Measurements from ENCODE around the gene CSF2RB.

The CSF2RB gene

DNA sequence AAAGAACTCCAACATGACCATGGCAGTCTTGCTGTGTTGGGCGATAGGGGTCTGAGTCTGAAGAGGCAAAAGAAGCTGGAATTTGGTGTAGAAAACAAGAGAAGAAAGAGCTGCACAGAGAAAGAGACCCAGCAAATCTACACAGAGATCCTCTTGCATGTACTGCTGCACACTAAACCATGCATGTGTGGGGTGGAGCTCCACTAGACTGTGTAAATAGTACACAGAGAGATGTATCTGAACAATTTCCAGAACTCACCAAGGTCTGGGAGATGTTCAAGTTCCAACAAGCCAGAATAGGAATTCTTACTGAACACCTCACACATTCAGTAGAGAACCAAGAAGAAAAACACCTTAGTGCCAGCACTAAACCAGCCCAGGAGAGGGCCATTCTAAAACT lies 42.3 kb downstream of the CSF2RB start:
- peaks cover 3% of the 10 kb centered on the region; the same call in 1 of the 2 replicates for H3K9me3 ChIP-seq (ENCODE audit: control insufficient read depth, insufficient read depth, low read length)
- H3K9ac ChIP-seq (ENCODE audit: low read depth, low read length): no peak overlapping the region
- H3K27ac ChIP-seq (ENCODE audit: low read depth, low read length): no peak overlapping the region
- H3K4me1 ChIP-seq (ENCODE audit: control insufficient read depth, insufficient read depth, low read length): no peaks in the 10 kb centered on the region
- no peaks in the 10 kb centered on the region; the same call in 1 of the 2 replicates for H3K27me3 ChIP-seq (ENCODE audit: control insufficient read depth, insufficient read depth, low read length)
- H3K4me3 ChIP-seq (ENCODE audit: low read depth, low read length): no peak overlapping the region
- no peaks in the 10 kb centered on the region for H3K36me3 ChIP-seq (ENCODE audit: control insufficient read depth, insufficient read depth, low read length)

DNA sequence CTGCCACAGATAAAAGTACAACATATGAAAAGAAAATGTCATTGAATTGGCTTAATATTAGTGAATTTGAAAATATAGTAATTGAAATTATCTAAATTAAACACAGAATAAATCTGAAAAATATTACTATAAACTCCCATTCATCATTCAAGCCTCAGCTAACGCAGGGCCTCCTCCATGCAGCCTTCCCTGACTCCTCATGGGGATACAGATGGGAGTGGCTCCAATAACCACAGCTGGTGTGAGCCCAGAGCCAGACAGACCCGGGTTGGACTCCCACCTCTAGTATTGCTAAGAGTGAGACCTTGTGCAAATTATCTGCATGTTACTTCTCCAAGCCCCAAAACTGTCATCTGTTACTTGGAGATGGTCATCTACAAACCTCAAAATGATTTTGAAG lies 44.9 kb downstream of the CSF2RB start:
- H3K27me3 ChIP-seq (ENCODE audit: control insufficient read depth, insufficient read depth, low read length): no peaks in the 10 kb centered on the region; the same call in 1 of the 2 replicates
- H3K27ac ChIP-seq (ENCODE audit: low read depth, low read length): no peak overlapping the region
- no peaks in the 10 kb centered on the region for H3K36me3 ChIP-seq (ENCODE audit: control insufficient read depth, insufficient read depth, low read length)
- no peak overlapping the region for H3K4me3 ChIP-seq (ENCODE audit: low read depth, low read length)
- H3K9me3 ChIP-seq (ENCODE audit: control insufficient read depth, insufficient read depth, low read length): peaks cover 3% of the 10 kb centered on the region; the same call in 1 of the 2 replicates
- peaks cover 14% of the 10 kb centered on the region for H3K4me1 ChIP-seq (ENCODE audit: control insufficient read depth, insufficient read depth, low read length)
- no peak overlapping the region for H3K9ac ChIP-seq (ENCODE audit: low read depth, low read length)

DNA sequence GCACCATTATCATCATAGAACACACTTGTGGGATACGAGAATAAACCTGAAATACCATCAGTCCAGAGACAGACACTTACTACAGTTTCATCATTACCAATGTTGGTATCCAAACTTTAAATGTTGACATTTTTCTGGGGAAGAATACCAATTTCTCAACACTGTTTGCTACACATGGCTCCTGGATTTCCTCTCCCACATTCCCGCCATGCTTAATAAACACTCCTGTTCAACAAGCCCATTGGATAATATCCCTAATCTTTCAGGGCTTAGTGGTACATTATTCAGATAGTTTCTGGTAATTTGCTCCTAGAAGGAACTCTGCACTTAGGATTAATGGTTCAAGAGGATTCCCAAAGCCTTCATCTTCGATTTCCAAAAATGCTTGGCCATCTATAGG lies 48.2 kb downstream of the CSF2RB start:
- Histone ChIP-seq H3K4me3 (ENCODE audit: low read depth, low read length) (no peak overlapping the region; the same call in 1 of the 2 replicates), H3K36me3 (ENCODE audit: control insufficient read depth, insufficient read depth, low read length) (no peaks in the 10 kb centered on the region), H3K27me3 (ENCODE audit: control insufficient read depth, insufficient read depth, low read length) (no peaks in the 10 kb centered on the region; the same call in 1 of the 2 replicates), H3K9ac (ENCODE audit: low read depth, low read length) (no peak overlapping the region), H3K4me1 (ENCODE audit: control insufficient read depth, insufficient read depth, low read length) (peaks cover 14% of the 10 kb centered on the region), H3K9me3 (ENCODE audit: control insufficient read depth, insufficient read depth, low read length) (peaks cover 3% of the 10 kb centered on the region; the same call in 1 of the 2 replicates), H3K27ac (ENCODE audit: low read depth, low read length) (no peak overlapping the region)

- H3K27me3 ChIP-seq (ENCODE audit: control insufficient read depth, insufficient read depth, low read length): no peaks in the 10 kb centered on the region; the same call in 1 of the 2 replicates
- H3K9me3 ChIP-seq (ENCODE audit: control insufficient read depth, insufficient read depth, low read length): peaks cover 3% of the 10 kb centered on the region; the same call in 1 of the 2 replicates
- no peak overlapping the region for H3K4me3 ChIP-seq (ENCODE audit: low read depth, low read length)
- H3K9ac ChIP-seq (ENCODE audit: low read depth, low read length): no peak overlapping the region
- peaks cover 14% of the 10 kb centered on the region for H3K4me1 ChIP-seq (ENCODE audit: control insufficient read depth, insufficient read depth, low read length)
- no peak overlapping the region for H3K27ac ChIP-seq (ENCODE audit: low read depth, low read length)
- H3K36me3 ChIP-seq (ENCODE audit: control insufficient read depth, insufficient read depth, low read length): no peaks in the 10 kb centered on the region
Observed at GRCh38 chr22:36963302-36963701, 49.9 kb downstream of the CSF2RB start.

GRCh38 chr22:36964106-36964505 lies 50.7 kb downstream of the CSF2RB start:
- no peak overlapping the region for H3K9ac ChIP-seq (ENCODE audit: low read depth, low read length)
- H3K27ac ChIP-seq (ENCODE audit: low read depth, low read length): no peak overlapping the region
- no peaks in the 10 kb centered on the region; the same call in 1 of the 2 replicates for H3K27me3 ChIP-seq (ENCODE audit: control insufficient read depth, insufficient read depth, low read length)
- H3K9me3 ChIP-seq (ENCODE audit: control insufficient read depth, insufficient read depth, low read length): no peaks in the 10 kb centered on the region
- H3K4me3 ChIP-seq (ENCODE audit: low read depth, low read length): no peak overlapping the region
- H3K36me3 ChIP-seq (ENCODE audit: control insufficient read depth, insufficient read depth, low read length): no peaks in the 10 kb centered on the region
- H3K4me1 ChIP-seq (ENCODE audit: control insufficient read depth, insufficient read depth, low read length): peaks cover 14% of the 10 kb centered on the region

- Histone ChIP-seq H3K9ac (ENCODE audit: low read depth, low read length) (no peak overlapping the region), H3K36me3 (ENCODE audit: control insufficient read depth, insufficient read depth, low read length) (no peaks in the 10 kb centered on the region), H3K4me3 (ENCODE audit: low read depth, low read length) (no peak overlapping the region), H3K4me1 (ENCODE audit: control insufficient read depth, insufficient read depth, low read length) (peaks cover 14% of the 10 kb centered on the region), H3K27me3 (ENCODE audit: control insufficient read depth, insufficient read depth, low read length) (no peaks in the 10 kb centered on the region; the same call in 1 of the 2 replicates), H3K27ac (ENCODE audit: low read depth, low read length) (no peak overlapping the region), H3K9me3 (ENCODE audit: control insufficient read depth, insufficient read depth, low read length) (no peaks in the 10 kb centered on the region)
Observed at GRCh38 chr22:36965696-36966095, 52.3 kb downstream of the CSF2RB start.

GRCh38 chr22:36966851-36967540 lies 53.6 kb downstream of the CSF2RB start:
- H3K4me3 ChIP-seq (ENCODE audit: low read depth, low read length): no peak overlapping the region
- H3K4me1 ChIP-seq (ENCODE audit: control insufficient read depth, insufficient read depth, low read length): peaks cover 6% of the 10 kb centered on the region
- H3K9me3 ChIP-seq (ENCODE audit: control insufficient read depth, insufficient read depth, low read length): no peaks in the 10 kb centered on the region
- no peak overlapping the region for H3K9ac ChIP-seq (ENCODE audit: low read depth, low read length)
- no peaks in the 10 kb centered on the region for H3K36me3 ChIP-seq (ENCODE audit: control insufficient read depth, insufficient read depth, low read length)
- no peak overlapping the region for H3K27ac ChIP-seq (ENCODE audit: low read depth, low read length)
- no peaks in the 10 kb centered on the region for H3K27me3 ChIP-seq (ENCODE audit: control insufficient read depth, insufficient read depth, low read length)

DNA sequence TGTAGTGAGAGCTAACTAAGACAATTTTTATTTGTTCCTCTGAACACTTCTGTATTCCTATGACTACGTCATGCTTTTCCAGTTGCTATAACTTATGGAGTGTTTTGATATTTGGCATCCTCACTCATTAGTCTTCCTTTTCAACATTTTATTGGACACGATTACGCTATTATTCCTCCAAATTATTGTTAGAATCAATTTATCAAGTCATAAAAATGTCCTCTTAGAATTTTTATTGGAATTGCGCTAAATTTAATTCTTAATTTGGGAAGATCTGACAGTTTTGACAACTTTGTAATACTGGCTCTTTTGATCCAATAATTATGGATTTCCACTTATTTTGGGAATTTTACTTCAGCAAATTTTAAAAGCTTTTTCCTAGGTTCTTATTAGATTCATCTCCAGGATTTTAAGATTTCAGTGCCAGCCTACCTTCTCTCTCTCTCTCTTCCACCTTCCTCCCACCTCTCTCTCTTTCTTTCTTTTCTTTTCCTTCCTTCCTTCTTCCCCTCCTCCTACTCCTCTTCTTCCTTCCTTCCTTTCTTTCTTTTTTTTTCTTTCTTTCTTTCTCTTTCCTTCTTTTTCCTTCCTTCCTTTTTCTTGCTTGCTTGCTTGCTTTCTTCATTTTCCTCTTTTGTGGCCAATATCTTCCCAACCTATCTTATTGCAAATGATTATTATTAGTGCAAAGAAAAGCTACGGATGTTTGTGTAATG lies 55.0 kb downstream of the CSF2RB start:
- no peak overlapping the region for H3K4me3 ChIP-seq (ENCODE audit: low read depth, low read length)
- H3K36me3 ChIP-seq (ENCODE audit: control insufficient read depth, insufficient read depth, low read length): no peaks in the 10 kb centered on the region
- no peaks in the 10 kb centered on the region for H3K9me3 ChIP-seq (ENCODE audit: control insufficient read depth, insufficient read depth, low read length)
- H3K9ac ChIP-seq (ENCODE audit: low read depth, low read length): no peak overlapping the region
- H3K27ac ChIP-seq (ENCODE audit: low read depth, low read length): no peak overlapping the region
- H3K27me3 ChIP-seq (ENCODE audit: control insufficient read depth, insufficient read depth, low read length): no peaks in the 10 kb centered on the region
- H3K4me1 ChIP-seq (ENCODE audit: control insufficient read depth, insufficient read depth, low read length): no peaks in the 10 kb centered on the region

- Histone ChIP-seq H3K4me1 (ENCODE audit: control insufficient read depth, insufficient read depth, low read length) (no peaks in the 10 kb centered on the region), H3K9ac (ENCODE audit: low read depth, low read length) (no peak overlapping the region), H3K27me3 (ENCODE audit: control insufficient read depth, insufficient read depth, low read length) (no peaks in the 10 kb centered on the region), H3K4me3 (ENCODE audit: low read depth, low read length) (no peak overlapping the region), H3K27ac (ENCODE audit: low read depth, low read length) (no peak overlapping the region), H3K36me3 (ENCODE audit: control insufficient read depth, insufficient read depth, low read length) (no peaks in the 10 kb centered on the region), H3K9me3 (ENCODE audit: control insufficient read depth, insufficient read depth, low read length) (no peaks in the 10 kb centered on the region)
Observed at GRCh38 chr22:36971341-36972125, 58.1 kb downstream of the CSF2RB start.

DNA sequence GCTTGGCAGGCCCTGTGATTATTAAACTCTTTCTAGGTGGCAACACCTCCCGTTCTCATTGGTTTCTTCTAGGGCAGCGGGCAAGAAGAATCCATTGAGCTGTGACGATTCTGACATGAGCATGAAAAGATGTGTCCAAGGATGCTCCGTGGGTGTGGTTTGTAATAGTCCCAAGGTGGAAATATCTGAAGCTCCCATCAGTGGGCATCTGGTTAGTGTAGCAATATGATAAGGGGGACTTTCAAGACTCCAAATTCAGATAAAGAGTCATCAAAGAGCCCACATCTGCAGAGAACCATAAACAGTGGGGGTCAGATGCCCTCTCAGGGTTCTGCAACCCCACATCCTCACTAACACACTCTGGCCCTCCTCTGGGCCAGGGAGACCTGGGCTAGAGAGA lies 63.2 kb downstream of the CSF2RB start:
- no peak overlapping the region for H3K27ac ChIP-seq (ENCODE audit: low read depth, low read length)
- H3K36me3 ChIP-seq (ENCODE audit: control insufficient read depth, insufficient read depth, low read length): no peaks in the 10 kb centered on the region
- no peak overlapping the region for H3K9ac ChIP-seq (ENCODE audit: low read depth, low read length)
- no peaks in the 10 kb centered on the region for H3K4me1 ChIP-seq (ENCODE audit: control insufficient read depth, insufficient read depth, low read length)
- H3K27me3 ChIP-seq (ENCODE audit: control insufficient read depth, insufficient read depth, low read length): no peaks in the 10 kb centered on the region
- H3K4me3 ChIP-seq (ENCODE audit: low read depth, low read length): no peak overlapping the region
- no peaks in the 10 kb centered on the region for H3K9me3 ChIP-seq (ENCODE audit: control insufficient read depth, insufficient read depth, low read length)

All from HUES48 (cell line).